Activated T-cell treated with anti-CD3 and anti-CD28 coated beads for 48 hours (primary cell): Measurements from ENCODE around the gene SETBP1.

Experiments
- DNase-seq: peaks from one replicate; pipeline ENCODE4 v3.0.0-alpha.2; 2020; ENCODE audit warnings: low read depth

The SETBP1 gene

DNA sequence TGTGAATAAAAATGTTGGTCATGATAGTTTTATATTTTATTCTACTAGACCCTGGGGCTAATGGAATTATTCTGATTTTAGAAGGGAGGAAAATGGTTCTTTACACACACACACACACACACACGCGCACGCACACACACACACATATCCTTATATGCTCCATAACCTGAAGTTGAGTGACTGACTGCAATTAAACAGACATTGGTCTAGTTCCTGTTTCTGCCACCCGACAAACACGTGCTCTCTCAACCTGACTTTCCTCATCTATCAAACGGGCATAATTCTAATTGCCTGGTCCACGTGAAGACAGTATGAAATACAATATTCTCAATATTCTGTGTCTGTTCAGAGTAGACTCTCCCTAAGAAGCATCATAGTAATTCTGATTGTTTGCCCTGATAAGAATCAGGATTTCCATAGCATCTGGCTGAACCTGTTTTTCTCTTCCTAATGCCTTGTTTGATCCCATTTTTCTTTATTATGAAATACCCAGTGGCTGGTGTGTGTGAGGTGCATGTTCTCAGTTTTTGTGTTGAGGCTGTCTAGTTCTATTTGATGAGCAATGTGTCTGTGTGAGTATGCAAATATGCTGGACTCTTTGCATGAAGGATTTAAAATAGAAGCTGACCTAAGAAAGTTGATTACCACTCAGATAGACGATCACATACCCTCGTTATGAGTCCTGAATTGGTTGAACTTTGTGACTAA, 51.0 kb downstream of the SETBP1 start:
- no peak for DNase-seq

DNA sequence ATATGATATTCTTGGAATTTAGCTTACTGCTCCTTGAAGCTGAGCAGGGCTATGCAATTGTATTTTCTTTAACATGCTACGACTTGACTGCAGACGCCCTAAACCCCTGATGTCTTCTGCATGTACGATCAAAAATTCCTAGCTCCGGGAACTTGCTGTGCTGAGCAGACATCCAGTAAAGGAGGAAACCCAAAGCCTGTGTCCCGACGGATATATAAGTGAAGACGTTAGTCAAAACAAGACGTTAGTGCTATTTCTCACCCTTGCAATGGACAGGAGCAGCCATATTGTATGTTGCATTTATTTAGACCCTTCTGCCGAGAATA, 51.5 kb downstream of the SETBP1 start:
- no peak for DNase-seq

DNA sequence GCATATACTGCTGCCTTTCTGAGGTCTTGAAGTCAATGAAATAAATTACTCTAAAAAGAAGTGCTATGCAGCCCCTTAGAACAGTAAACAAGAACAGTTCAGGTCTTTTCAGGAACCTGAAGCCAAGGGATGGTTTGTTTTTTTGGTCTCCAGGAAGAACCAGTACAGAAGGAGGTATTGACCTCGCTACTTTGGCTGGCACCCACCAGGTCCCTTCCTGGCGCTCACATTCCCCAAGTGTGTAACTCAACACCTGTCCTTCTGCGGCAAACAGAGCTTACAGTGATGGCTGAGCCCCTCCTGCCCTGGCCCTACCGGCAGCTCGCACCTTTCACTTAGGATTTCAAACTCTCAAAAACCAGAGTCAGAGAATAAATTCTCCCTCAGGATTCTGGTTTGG, 51.9 kb downstream of the SETBP1 start:
- DNase-seq, result no peak

DNA sequence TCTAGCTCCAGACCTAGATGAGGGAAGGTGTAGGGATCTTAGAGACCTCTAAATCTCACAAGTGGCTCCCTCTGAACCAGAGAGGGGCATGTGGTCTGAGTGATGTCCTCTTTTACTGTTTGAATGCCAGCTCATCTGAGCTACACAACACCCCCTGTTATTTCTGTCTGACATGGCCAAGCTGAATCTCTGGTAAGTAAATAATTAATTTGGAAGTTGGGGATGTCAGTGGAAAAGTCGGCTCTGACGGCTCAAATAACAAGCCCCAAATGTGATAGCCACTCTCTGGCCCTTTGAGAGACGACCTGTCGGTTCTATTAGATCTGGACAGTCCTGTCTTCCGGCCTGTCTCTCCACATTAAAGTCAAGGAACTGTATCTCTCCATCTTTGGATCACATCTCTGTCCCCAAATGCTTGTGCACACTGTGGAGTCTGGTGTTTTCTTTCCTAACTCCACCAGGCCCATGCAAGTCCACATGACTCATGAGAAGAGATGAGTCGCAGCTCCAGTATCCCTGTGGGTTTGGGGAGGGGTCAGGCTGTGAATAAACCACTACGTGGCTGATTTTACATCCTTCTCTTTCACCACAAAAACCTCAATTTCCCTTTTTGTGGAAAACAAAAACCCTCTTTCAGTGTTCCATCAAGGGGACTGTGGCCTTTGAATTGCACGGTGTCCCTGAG, 52.5 kb downstream of the SETBP1 start:
- peak; percentile 24 for DNase-seq

DNA sequence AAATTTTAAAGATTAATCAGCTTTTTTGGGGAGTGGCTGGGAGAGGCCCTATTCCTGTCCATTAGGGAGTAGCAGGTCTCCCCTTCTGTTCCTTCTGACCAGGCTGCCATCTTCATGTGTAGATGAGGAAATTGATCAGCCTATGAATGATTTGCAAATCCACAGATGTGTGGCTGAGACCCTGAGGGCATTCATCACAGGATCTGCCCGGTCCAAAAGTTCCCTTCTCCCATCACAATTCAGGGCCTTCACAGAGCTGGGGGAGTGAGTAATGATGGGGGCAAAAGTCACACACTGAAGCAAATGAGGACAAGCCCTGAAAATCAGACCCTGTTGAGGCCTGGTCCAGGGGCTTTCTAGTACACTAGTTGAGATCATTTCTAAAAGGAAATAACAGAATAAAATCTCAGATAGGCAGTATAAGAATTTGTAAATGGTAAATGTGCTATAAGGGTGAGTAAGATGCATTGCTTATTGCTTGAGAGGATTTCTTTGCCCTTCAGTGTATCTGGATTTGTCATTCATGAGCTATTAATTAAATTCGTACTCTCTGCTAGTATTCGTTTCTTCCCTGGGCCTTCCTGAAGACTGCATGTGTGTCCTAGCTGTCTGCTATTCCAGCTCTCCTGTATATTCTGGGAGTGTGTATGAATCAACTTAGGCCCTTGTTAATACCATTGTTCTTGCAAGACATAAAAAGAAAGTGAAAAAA, 53.2 kb downstream of the SETBP1 start:
- no peak for DNase-seq

DNA sequence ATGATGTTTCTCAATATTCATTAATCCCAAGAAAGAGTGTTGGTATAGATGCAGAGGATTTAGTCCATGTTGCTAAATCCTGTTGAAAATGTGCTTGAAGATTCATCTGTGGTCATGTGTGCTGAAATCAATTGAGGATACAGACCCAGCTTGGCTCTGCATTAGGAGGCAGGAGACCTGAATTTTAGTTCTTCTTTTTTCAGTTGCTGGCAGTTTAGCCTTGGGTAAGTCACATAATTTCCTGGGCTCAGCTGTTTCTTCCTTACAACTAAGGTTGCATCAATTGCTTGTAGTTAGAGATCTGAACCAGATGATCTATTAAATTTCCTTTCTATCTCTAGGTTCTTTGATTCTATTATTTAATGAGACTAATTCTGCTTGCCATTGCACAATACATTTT, 54.4 kb downstream of the SETBP1 start:
- DNase-seq, result no peak

DNA sequence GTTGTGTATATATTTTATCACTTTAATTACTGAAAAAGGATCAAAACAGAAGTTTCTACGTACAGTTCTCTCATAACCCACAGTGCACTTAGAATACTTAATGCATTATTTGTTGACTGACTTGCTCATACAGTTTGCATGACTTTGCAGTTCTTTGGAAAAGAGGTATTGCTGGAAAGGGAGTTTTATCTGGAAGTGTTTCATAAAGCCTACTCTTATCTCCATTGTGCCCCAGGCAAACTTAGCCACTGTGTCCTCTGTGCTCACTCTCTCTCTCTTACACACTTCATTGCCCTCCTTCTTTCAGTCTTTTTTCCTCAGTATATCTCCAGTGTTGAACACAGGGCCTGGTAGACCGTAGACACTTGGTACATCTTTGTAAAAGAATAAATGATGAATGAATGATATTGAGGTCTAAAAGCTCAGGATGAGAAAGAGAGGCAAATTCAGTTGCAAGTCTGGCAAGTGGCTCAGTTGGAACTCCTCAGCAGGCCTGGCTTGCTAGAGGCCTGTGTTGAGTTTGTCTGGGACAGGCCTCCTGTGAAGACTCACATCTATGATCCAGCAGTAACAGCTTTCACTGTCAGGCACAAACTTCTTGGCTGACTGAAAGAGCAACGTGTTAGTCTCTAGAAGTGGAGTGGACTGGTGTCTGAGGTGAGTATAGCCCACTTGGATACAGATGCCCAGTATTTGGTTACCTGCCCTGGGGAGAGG, 56.1 kb downstream of the SETBP1 start:
- no peak for DNase-seq

DNA sequence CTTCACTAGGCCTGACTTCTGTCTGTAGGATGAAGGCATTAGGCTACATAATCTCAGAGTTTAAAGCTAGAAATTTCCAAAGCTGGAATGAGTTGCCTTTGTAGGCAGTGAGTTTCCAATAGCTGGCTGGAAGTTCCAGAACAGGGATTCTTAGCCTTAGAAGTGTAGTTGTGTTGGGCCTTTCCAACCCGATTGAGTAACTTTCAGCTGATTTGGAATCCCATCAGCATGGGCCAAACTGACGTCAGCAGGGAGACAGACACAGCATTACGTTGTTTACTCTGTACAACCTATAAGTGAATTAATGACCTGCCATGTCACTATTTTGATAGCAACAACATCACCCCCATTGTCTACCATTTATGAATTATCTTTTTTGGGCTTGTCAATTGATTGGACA, 56.9 kb downstream of the SETBP1 start:
- no peak for DNase-seq

DNA sequence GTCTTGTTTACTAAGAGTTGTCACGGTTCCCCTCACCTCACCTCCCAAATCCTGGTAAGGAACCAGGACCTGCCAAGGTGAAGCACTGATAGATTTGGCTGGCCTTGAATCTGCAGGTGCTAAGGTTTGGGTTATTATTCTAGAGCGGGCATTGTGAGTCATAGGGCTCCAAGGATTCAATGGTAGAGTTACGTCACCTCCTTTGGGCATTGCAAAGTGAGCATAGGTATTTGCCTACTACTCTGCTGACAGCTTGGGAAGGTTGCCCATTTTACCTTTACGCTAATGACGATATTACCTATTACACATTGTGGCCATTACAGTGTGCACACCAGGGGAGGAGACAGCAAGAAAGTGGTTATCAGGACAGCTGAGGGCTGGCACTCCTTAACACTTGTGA, 59.3 kb downstream of the SETBP1 start:
- DNase-seq, result no peak

DNA sequence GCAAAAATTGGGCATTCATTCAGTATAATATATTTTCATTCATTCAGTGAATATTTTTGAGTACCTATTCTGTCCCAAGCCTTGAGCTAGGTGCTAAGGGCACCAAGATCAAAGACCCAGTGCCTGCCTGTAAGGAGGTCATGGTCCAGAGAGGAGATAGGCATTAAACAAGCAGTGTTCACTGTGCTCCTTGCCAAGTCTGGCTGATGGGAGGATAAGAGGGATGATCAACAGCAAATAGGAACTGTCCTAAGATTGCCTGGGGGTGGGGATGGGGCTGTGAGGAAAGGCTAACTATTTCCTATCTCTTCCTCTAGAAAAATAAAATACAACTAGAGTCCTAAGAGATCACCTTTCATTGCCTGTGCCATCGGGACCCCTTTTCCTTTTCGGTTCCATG, 60.4 kb downstream of the SETBP1 start:
- DNase-seq, result no peak

DNA sequence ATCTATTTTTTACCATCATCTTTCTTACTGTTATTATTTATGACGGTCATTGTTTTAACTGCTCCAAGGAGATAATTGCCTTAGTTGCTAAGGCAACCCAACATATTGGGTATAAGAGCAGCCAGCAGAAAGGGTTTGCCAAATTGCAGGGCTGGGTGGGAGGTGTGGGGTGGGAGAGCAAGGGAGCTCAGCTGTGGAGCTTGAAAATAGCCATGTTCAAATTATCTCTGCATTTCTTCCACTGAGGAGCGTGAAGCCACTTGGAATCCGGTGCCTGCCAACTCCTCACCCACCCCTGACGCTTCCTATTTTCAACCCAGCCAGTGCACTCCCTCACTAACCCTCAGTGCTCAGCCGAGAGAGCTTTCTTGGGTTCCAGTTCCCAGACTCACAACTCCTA, 60.8 kb downstream of the SETBP1 start:
- DNase-seq, result no peak

DNA sequence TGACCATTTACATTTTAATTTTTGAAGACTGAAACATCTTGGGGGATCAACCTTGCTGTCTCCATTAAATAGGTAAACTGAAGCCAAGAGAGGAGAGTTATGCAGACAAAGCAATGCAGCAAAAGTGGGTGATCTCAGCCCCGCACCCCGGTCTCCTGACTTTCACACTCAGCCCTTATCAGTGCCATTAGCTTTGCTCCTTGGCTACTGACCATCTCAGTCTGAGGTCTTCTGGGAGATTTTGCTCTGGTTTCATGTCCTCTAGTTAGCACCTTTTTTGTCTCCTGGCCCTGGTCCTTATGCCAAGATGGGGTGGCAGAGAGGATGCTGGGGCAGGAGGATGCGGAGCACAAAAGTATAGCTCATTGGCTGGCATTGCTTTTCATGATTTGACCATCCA, 61.4 kb downstream of the SETBP1 start:
- no peak for DNase-seq

DNA sequence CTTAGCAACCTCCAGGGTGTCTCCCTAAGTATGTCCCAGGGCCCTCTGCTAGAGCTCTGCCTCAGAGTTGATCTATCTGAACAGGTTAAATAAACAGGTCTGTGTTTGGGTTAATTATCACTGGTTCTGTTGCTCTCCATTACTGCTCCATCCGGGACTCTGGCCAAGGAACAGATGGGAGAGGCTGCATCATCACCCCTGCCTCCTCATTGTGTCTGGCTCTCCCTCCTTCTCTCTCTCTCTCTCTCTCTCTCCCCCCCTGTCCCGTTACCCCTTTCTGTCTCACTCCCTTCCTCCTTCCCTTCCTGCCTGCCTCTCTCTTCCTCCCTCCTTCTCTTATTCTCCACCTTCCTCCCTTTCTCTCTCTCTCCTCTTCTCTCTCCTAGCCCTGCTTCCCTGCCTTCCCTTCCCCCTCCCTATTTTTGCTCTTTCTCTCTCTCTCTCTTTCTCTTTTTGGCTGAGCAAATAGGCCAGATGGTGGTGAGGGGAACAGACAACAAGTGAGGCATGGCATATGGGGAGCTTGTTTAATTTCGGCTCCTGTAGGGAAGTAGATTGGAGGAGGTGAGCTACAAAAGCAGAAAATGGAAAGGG, 62.1 kb downstream of the SETBP1 start:
- DNase-seq, result no peak

DNA sequence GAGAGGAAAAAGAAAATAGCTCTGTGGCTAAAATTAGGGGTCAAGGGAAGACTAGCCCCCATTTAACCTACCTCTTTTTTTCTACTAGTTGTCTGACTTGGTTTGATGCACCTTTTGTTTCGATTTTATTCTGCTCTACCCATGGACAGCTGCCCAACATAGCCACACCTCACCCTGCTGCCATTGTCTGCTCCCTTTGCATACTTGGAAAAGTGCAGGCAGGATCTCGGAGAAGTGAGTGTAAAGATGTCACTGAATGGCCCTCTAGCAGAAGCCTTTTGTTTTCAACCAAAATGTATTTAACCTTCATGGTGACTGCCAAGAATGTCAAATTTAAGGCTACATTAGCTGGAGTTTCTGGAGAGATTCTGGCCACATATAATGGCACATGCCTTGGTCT, 62.9 kb downstream of the SETBP1 start:
- no peak for DNase-seq

DNA sequence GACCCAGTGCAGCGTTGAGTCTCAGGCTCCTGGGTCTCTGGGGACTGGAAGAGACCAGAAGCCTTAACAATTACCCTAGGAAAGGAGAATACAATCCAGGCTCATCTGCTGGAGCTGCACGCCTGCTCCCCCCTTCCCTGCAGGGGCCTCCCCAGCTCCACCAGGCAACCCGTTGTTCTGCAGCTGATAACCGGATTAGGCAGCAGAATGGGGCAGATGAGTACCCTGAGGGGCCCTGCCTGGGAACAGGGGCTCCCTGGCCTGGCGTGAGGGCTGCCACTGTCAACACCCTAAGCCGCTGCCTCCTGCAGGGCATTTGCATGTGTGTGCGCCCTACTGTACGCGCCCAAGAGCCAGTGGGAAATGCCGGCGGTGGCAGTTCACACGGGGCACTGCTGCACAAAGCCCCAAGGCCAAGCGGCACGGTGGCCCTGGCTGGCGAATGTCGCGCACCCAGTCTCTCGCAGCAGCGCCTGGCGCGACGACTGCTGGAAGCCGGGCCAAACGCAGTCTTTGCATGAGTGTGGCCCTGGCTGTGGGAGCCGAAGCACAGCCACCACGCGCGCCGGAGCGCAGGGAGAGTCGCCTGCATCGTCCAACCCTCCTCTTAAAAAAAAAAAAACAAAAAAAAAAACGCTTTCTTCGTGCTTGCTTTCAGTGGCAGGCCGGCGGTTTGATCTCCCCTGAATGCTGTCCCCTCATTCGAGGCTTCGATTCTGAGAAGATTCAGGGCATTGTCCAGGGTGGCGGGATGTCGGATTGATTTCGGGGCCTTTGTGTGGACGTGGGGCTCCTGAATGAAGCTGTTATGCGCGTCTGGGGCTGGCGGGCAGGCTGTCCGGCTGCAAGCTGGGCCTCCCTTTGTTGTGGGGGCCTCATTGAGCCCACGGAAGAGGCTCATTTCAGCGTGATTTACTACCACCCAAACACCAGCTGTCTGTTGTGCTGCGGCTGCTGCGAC, 63.8 kb downstream of the SETBP1 start:
- no peak for DNase-seq

DNA sequence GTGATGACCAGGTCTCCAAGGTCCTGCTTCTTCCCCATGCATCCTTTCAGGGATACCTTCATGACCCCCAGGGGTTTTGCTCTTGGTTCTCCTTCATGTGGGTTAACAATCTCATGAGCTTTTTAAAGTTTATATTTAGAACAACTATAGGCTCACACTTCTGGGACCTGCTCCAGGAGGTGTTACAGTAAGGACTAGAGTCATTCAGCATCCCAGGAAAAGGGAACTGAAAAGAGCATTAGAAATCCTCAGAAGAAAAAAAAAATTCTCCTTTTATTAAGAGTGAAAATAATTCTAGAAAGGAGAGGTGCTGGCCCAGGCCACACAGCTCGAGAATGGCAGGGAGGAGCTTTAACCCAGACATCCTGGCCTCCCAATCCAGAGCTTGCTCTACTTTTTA, 66.5 kb downstream of the SETBP1 start:
- no peak for DNase-seq

DNA sequence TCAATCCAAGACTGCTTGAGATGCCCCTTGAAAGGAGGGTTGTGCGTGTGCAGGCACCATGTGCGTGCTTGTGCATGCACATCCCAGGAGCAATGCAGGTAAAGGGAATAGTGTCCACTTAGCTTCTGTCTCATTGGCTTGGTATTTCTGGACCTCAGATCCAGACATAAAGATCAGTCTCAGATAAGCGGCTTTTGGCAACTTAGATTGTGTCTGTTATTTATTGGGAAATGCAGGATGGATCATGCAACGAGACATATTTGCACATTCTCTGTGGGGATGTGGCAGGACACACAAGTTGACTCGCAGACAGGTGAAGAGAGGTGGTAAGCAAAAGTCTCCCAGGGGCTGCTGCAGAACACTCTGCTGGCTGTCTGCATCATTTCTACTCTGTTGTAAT, 67.9 kb downstream of the SETBP1 start:
- no peak for DNase-seq

DNA sequence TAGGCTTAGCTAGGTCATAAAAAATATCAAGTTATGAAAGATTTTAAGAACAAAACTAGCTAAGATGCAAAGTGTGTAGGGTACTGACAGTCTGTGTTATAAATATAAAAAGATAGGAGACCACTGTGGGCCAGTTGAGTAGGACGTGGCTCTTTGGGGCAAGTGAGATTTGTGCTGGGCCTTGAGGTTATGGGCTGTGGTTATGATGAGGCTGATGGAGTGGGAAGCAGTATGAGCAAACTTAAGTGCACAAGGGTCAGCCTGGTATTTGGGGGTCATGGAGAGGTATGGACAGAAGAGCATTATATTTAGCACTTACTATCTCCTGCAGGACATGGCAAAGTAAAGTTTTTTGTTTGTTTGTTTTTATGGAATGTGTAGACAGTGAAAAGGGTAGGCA, 70.1 kb downstream of the SETBP1 start:
- no peak for DNase-seq

DNA sequence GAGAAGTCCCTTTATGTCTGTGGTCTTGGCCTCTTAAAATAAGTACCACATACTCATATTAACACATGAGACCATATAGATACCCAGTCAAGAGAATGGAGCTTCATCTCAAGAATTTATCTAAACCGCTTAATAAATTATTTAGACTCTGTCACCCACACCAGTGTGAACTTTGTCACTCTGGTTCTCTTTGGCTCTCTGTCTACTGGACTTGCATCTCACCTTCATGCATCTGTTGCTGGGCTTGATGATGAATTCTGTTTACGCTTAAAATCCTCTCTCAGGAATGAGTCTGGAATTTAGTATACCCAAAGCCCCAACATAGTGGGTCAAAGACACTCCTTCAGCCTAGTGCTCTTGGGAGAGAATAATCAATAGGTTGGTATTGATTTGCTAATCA, 73.9 kb downstream of the SETBP1 start:
- DNase-seq, result no peak

DNA sequence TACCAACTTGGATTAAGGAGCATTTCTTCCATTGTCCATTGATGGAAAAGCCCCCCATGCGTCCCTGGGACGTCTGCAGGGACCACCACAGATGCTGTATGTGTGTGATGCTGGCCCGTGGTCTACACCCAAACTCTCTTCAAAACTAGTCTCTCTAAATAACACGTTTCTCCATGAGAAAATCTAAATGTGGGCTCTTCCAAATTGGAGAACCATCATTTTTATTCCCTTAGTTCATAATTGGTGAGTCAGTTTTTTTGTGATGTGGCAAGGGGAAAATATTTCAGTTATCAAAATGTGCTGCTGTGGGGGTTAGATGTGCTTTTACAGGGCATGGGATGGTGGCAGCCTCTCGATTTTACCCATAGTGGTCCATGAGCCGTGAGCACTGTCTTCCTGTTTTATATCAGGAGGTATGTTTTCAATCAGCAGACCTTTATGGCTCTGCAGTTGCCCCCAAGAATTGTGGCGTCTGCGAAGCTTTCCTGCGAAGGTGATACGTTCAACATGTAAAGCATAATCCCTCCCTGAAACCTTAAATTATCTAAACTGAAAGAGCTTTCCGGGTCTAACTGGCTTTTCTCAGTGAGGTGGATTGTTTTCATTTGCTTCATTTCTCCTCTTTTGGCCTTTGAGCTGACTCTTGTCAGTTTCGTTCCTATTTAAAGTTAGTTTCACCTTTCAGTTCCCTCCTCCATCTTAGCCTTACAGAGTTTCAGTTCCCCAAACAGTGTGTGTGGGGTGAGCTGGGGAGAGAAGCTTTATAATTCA, 78.4 kb downstream of the SETBP1 start:
- peak; percentile 55 for DNase-seq

DNA sequence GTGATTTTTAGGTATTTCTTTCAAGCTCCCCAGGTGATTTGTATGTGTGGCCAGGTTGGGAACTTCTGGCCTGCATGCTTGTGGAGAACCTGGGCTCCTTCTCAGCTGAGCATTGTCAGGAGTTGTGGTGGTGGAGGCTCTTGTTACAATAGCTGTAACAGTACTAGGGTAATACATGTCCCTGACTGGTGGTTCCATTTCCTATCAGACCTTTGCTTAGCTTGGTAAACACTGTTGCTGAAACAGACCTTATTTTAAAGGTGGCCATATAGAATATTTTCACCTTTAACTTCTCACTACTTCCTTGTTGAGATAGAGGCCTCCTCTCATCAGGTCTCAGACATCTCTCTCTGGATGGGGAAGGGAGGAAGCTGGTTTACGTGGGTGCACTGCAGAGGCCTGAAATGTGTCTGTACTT, 79.2 kb downstream of the SETBP1 start:
- no peak for DNase-seq
